Neural crest cell (in vitro differentiated cells): ENCODE results near the gene VPS13D. TPM values are rescaled to one million over a fixed set of nuclear protein-coding genes. Genes with fewer than 3 reads are reported as not detected.

ENCODE experiments used
- DNase-seq: peaks from one replicate; pipeline ENCODE4 v3.0.0; 2021; ENCODE audit warnings: low read depth, mixed read lengths, low spot score
- H3K27ac Mint-ChIP-seq: one replicate; pipeline ENCODE4 v1.8.0; 2021; ENCODE audit warnings: mild to moderate bottlenecking, mixed read lengths; ENCODE audit not compliant: unreplicated experiment
- H3K27me3 Mint-ChIP-seq: 2 replicates; pipeline ENCODE4 v1.8.0; 2021; ENCODE audit warnings: low read depth, mild to moderate bottlenecking, mixed read lengths
- H3K36me3 Mint-ChIP-seq: 2 replicates; pipeline ENCODE4 v1.8.0; 2021; ENCODE audit warnings: low read depth, mild to moderate bottlenecking, mixed read lengths
- H3K4me1 Mint-ChIP-seq: 2 replicates; pipeline ENCODE4 v1.8.0; 2021; ENCODE audit warnings: mixed read lengths
- H3K4me3 Mint-ChIP-seq: one replicate; pipeline ENCODE4 v1.8.0; 2021; ENCODE audit warnings: mild to moderate bottlenecking, mixed read lengths
- H3K9me3 Mint-ChIP-seq: 2 replicates; pipeline ENCODE4 v1.8.0; 2021; ENCODE audit warnings: mixed read lengths
- total RNA-seq: library from RNA; stranded (reverse); gene quantifications from 2 replicates; pipeline ENCODE4 v1.2.1, GENCODE V29; 2021
- TF ChIP-seq, protein P1 (sequence below): fragments of 200-600 bp; sonication (generic); conservative IDR thresholded peaks from 2 replicates; pipeline ENCODE4 v1.5.0; 2021; ENCODE audit warnings: antibody characterized with exemption, mild to moderate bottlenecking

Gene VPS13D
- total RNA-seq, 1 donor from 2014 or later, result 24.5 TPM

DNA sequence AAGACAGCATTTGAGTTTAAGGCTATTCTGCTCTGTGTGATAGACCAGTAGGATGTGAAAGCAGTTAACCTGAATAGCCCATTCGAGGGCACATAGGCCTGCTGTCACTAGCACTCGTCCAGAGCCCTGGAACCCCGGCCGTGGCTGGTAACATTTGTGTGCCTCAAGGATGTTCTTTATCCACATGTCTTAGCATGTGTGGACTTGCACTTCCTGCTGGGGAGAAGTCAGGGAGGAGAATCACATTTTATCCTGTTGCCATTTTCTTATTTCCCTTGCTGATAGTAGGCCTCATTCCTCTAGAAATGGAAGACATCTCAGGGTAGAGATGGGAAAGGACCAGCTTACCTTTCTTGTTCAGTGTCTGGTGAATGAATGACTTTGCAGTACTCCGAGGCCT lies 54.7 kb downstream of the VPS13D start:
- Mint-ChIP-seq H3K9me3 (no peaks in the 10 kb centered on the region), H3K4me1 (no peaks in the 10 kb centered on the region), H3K4me3 (no peak overlapping the region), H3K27ac (no peak overlapping the region), H3K27me3 (no peaks in the 10 kb centered on the region), H3K36me3 (peaks cover 13% of the 10 kb centered on the region)
- TF ChIP-seq, protein P1, sequence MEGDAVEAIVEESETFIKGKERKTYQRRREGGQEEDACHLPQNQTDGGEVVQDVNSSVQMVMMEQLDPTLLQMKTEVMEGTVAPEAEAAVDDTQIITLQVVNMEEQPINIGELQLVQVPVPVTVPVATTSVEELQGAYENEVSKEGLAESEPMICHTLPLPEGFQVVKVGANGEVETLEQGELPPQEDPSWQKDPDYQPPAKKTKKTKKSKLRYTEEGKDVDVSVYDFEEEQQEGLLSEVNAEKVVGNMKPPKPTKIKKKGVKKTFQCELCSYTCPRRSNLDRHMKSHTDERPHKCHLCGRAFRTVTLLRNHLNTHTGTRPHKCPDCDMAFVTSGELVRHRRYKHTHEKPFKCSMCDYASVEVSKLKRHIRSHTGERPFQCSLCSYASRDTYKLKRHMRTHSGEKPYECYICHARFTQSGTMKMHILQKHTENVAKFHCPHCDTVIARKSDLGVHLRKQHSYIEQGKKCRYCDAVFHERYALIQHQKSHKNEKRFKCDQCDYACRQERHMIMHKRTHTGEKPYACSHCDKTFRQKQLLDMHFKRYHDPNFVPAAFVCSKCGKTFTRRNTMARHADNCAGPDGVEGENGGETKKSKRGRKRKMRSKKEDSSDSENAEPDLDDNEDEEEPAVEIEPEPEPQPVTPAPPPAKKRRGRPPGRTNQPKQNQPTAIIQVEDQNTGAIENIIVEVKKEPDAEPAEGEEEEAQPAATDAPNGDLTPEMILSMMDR, result no peak
- DNase-seq, result no peak

DNA sequence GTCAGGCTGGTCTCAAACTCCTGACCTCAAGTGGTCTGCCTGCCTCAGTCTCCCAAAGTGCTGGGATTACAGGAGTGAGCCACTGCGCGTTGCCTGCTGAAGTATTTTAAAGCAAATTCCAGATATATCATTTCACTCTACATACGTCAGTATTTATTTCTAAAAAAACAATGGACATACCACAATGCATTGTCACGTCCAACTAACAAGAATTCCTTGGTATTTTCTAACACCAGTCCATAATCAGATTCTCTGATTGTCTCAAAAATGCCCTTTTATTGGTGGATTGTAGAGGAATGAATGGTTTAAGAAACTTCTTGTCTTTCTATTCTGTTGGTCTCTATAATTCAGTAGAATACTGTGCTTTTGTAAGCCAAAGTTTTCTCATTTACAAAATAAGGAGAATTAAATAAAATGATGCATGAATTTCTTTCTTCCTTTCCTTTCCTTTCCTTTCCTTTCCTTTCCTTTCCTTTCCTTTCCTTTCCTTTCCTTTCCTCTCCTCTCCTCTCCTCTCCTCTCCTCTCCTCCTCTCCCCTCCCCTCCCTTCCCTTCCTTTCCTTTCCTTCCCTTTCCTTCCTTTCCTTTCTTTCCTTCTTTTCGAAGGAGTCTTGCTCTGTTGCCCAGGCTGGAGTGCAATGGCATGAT lies 55.8 kb downstream of the VPS13D start:
- no peak for DNase-seq
- H3K4me1 Mint-ChIP-seq, result no peaks in the 10 kb centered on the region
- H3K9me3 Mint-ChIP-seq, result no peaks in the 10 kb centered on the region
- TF ChIP-seq, protein P1, result no peak
- H3K27ac Mint-ChIP-seq, result peak overlapping the region; percentile 58
- H3K36me3 Mint-ChIP-seq, result peaks cover 15% of the 10 kb centered on the region
- no peaks in the 10 kb centered on the region for H3K27me3 Mint-ChIP-seq
- no peak overlapping the region for H3K4me3 Mint-ChIP-seq

DNA sequence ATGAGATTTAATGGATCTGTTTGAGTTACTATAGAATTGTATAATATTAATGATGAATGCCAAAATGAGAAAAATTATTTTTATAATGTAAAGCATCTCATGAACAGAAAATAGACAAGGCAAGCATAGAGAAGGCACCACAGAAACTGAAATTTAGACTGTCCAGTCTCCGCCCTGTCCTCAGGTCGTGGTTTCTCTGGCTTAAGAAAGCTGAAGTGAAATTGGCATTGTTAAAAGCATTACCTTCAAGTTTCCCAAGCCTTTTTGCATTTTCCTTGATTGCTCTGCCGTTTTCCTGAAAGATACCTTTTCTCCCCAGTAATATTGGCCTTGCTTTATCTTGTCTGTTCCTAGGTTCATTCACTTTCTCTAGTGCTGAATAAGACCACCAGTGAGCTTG lies 58.0 kb downstream of the VPS13D start:
- no peak for DNase-seq
- H3K9me3 Mint-ChIP-seq, result no peaks in the 10 kb centered on the region
- H3K36me3 Mint-ChIP-seq, result peaks cover 15% of the 10 kb centered on the region
- no peaks in the 10 kb centered on the region for H3K4me1 Mint-ChIP-seq
- no peak overlapping the region for H3K4me3 Mint-ChIP-seq
- no peaks in the 10 kb centered on the region for H3K27me3 Mint-ChIP-seq
- H3K27ac Mint-ChIP-seq, result no peak overlapping the region
- TF ChIP-seq, protein P1, result no peak

DNA sequence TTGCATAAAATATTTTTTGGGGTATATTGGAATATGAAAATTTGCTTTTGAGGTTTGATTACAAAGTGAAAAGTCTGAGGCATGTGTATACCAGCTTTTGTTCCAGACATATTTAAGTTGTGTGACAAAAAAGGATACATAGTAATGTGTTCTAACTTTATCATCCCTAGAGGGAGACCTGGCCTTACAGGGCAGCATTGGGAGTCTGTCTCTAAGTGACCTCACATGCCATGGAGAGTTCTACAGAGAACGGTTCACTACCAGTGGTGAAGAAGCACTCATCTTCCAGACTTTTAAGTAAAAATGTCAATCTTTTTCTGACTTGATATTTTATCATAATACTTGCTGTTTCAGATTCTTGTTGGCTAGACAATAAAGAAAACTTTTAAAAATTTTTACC lies 61.0 kb downstream of the VPS13D start:
- TF ChIP-seq, protein P1, result no peak
- no peak for DNase-seq
- no peaks in the 10 kb centered on the region for H3K27me3 Mint-ChIP-seq

DNA sequence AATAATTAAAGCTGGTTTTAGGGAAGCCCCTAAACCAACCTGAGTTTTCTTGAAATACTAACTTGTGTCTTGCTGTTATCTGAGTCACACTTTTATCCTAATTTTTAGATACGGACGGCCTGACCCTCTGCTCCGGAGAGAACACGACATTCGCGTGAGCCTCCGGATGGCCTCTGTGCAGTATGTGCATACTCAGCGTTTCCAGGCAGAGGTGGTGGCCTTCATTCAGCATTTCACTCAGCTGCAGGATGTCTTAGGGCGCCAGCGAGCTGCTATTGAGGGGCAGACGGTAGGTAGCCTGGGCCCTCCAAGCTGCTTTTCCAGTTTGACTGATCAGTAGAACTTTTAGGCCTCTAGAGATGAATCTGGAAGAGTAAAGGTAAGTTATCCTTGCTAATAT lies 63.6 kb downstream of the VPS13D start:
- no peaks in the 10 kb centered on the region for H3K27me3 Mint-ChIP-seq
- H3K36me3 Mint-ChIP-seq, result peaks cover 5% of the 10 kb centered on the region
- no peak overlapping the region for H3K27ac Mint-ChIP-seq
- no peak for DNase-seq
- no peak overlapping the region for H3K4me3 Mint-ChIP-seq
- H3K4me1 Mint-ChIP-seq, result no peaks in the 10 kb centered on the region
- no peaks in the 10 kb centered on the region for H3K9me3 Mint-ChIP-seq
- TF ChIP-seq, protein P1, result no peak

More for the DNA sequence above, 61.0 kb downstream of the VPS13D start:
- Mint-ChIP-seq H3K4me3 (no peak overlapping the region), H3K9me3 (no peaks in the 10 kb centered on the region), H3K36me3 (peaks cover 11% of the 10 kb centered on the region), H3K4me1 (no peaks in the 10 kb centered on the region), H3K27ac (no peak overlapping the region)
